GM18507 (cell line): ENCODE data around the gene CDH4.

Experiments
- DNase-seq: peaks from one replicate; pipeline ENCODE4 v3.0.0; 2011; ENCODE audit warnings: low read depth; ENCODE audit not compliant: insufficient read length; ENCODE audit errors: extremely low spot score
- FAIRE-seq: peaks from 2 replicates; lab custom pipeline; 2011; peaks lifted over from hg19 to GRCh38; lab: Jason Lieb, UNC

The CDH4 gene

DNA sequence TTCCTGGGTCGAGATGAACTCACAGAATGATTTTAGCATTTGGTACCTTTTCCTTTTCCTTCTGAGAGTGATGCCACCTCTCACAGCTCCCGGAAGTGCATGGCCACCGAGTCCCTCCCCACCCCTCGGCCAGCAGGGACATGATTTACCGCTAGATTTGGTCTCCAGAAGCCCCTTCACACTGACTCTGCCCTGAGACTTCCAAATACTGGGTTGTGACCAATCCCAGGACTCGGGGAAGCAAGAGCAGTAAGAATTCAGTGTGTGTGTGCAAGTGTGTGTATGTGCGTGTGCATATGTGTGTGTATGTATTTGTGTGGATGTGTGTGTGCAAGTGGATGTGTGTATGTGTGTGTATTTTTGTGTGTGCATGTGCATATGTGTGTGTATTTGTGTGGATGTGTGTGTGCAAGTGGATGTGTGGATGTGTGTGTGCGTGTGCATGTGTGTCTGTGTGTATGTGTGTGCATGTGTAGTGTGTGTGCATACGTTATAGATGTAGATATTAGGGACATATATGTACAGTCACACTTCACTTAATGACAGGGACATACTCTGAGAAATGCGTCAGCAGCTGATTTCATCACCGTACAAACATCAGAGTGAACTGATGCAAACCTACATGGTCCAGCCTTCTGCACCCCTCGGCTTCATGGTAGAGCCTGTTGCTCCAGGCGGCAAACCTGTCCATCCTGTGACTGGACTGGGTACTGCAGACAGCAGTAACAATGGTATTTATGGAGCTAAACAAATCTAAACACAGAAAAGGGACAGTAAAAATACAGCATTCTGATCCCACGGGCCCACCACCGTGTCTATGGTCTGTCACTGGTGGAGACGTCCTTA is 439.2 kb downstream of the CDH4 start:
- no peak for FAIRE-seq

DNA sequence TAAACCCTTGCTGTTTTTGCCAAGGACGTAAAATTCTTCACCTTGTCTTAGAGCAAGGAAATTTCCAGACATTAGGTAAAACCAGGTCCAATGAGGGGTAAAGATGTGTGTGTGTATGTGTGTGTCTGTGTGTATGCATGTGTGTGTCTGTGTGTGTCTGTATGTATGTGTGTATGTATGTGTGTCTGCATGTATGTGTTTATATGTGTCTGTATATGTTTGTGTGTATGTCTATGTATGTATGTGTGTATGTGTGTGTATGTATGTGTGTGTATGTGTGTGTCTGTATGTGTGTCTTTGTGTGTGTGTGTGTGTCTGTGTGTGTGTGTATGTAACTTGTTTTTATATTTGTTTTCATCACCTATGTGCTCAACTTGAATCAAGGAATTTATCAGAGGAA is 439.9 kb downstream of the CDH4 start:
- DNase-seq (no peak), FAIRE-seq (no peak)

More for the DNA sequence above, 439.2 kb downstream of the CDH4 start:
- DNase-seq, result no peak

DNA sequence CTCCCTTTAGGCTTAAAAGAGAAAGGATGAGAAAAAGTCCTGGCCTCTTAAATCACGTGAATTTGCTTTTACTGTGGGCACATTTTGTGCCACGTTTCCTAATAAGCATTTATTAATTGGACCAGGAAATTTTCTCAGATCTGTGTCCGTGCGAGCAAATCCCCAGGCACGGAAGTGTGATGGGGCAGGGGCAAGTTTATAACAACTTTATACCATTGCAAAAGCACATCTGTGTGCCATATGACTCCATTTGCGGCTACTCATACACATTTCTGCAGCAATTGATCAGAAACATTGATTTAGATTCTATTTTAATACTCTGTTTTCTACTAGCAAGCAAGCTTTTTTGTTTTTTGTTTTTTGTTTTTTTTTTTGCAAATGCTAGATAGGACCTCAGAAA is 440.4 kb downstream of the CDH4 start:
- DNase-seq (no peak), FAIRE-seq (no peak)

DNA sequence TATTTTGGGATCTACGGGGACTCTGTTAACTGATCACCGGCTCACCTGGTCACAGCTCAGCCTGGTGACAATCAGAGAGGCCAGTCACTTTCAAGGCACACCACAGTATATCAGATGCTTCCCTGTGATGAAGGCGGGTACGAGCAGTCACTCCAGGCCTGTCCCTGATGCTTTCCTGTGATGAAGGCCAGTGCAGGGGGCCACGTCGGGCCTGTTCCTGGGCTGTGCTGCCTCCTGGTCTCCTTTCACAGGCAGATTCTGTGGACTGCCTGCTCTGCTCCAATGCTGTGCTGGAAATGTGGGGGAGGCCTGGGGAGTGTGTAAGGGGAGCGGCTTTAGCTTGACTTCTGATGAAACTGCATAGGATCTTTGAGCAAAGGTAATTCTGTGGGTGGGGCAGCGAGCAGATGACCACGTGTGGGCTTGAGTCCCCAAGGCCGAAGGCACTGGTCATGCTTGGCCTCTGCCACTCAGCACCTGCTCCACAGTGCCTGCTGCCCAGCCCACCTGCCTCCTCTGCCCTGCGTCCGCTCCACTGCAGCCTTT is 441.1 kb downstream of the CDH4 start:
- FAIRE-seq (no peak), DNase-seq (no peak)

DNA sequence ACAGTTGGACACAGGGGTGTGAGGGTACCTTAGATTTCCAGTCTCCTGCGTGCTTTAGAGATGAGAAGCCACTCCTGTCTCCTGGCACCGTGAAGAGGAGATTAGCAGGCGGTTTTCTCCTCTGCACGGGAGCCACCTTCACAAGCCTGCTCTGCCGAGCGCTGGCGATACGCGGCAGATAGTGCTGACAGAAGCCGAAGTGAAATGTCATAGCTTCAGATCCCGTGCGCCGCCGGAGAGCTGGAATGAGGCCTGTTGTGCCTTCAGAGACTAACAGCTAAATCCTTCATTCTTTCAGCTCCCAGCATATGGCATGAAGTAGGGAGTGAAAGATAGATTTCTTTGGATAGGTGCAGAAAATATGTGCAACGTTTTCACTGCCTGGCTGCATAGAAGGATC is 442.6 kb downstream of the CDH4 start:
- FAIRE-seq, result no peak
- DNase-seq, result no peak

DNA sequence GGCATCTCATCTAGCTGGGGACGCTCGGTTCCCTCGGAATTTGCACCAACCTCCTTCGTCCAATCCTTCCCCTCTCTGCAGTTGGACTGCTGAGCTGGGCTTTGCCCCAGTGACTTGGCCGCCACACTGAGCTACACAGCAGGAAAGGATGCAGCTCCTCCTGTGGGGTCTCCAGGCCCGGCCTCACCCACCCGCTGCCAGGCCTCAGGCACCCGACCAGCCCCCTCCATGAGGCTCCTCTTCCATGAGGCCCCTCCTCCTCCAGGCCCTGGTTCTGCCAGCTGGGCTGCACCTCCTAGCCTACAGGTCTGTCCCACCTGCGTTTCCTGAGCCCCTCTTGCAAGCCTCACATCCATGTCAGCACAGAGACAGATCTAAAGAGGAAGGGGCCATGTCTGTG is 443.7 kb downstream of the CDH4 start:
- DNase-seq, result no peak
- no peak for FAIRE-seq

DNA sequence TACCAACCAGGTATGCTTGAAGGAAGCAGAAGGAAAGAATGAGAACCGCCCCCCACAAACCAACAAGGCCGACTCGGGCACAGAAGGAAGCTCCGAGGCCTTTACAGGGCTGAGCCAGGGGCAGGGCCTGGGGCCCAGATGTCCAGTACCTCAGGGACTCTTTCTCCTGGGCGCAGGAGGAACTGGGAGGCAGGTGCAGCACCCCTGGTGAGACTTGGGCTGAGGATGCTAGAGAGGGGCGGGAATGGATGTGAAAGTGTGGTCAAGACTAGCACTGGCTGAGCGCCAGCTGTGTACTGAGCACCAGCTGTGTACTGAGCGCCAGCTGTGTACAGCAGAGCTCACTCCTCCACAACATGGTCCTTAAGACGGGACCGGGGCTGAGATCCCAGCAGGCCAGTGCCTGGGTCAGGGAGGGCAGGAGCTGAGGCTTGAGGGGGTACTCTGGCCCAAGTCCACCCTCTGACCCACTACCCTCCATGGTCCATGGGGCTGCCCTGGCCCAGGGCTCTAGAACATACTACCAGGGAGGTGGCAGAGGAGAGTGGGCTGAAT is 444.2 kb downstream of the CDH4 start:
- FAIRE-seq, result no peak

DNA sequence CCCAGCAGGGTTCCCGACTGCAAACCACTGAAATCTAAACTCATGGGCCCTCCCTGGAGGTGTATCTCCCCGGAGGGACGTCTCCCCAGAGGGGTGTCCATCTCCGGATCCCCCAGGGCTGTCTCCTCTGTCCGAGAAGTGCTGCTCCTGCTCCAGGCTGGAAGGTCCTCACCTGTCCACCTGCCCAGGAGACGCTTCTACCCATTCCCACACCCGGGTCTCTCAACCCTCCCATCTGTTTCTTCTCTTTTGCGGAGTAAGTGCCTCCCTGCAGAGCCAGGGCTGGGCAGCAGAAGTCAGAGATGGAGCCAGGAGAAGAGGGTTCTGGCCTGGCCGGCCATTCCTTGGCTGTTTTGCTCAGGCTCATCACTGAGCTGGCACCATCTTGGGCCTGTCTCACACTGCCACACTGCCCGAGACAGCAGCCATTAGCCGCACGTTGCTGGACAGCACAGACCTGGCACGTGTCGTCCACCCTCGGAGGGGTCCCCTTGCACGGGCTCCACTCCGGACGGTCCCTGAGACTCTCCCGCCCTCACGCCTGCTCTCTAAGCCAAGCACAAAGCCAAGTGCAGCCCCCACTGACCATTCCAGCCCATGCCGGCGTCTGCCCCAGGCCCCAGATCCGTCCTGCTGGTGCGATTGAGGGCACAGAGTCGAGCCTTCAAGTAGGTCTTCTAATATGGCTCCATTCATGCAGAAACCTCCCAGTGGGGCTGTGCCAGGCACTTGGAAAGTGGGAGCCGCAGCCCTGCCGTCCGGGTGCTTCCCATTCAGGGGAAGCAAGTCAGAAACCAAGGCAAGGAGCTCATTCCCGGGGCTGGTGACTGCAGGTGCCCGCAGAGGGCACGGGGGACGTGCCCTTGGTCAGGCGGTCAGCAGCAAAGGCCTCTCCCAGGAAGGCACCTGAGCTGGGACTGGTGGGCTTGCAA is 445.9 kb downstream of the CDH4 start:
- DNase-seq (no peak), FAIRE-seq (no peak)

More for the DNA sequence above, 444.2 kb downstream of the CDH4 start:
- no peak for DNase-seq

DNA sequence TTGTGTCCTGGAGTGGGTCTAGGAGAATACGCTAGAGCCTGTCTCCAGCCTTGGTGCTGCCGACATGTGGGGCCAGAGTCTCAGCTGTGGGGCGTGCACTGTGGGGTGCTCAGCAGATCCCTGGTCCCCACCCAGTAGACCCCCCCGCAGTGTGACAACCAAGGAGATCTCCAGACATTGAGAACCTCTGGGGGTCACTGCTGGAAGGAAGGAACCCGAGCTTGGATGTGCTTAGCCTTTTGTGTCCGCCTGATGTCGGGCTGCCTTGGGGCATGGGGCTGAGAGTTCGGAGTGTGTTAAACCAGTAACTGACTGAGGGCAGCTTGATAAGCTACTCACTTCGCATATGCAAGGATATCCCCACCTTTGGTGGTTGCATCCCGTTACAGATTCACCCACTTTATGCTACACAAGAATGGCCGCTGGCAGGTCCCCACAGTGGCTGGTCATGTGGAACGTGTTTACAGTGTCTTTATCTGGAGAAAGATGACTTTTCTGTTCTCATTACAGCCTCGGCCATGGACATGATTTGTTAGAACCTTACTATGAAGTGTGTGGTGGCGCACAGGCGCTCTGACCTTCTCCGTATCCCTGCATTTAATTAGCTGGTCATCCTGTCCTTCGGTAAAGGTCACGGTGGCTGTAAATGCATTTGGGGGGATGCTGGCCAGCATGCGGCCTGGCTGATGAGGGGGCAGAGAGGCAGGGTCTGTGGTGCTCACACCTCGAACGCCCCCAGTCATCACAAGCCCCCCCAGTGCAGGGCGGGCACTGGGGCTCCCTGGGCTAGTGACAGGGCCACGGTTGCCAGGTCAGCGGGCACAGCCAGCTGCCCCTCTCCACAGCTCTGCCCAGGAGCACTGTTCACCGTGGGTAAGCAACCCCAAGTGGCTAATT is 446.8 kb downstream of the CDH4 start:
- FAIRE-seq (no peak), DNase-seq (no peak)

DNA sequence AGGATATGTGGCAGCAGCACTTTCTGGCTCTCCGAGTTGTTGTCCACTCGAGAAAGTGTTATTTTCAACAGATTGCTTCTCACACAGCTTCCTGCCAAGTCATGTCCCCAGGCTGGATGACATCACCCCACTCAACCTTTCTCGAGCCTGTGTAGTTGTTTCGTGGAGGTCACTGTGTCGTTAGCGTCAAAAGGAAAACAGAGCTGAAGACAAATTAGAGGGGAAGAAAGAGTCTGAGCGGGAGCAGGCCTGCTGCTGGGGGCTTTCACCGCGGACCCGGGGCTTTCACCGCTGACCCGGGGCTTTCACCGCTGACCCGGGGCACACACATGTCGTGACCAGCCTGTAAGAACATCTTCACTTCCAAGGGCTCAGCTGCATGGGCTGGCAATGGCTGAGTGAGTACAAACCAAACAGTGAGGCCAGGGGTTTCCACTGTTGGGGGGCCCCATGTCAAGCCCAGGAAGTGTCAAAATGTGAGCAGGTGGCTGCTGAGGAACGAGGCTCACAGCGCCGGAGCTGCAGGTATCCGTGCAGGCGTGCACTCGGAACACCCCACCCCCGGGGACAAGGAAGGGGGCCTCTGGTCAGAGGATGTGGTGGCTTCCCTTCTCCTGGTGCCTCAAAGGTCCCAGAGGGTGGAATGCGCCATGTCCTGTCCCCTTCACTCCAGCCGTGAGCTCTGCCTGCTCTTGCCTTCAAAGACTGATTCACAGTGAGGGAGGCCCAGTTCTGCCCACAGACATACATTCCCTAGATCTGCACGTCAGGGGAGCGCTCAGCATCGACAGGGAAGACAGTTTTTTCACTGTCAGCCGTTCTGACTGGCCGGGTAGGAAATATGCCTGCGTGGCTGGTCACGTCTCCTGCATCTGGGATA is 447.7 kb downstream of the CDH4 start:
- no peak for FAIRE-seq
- DNase-seq, result no peak

DNA sequence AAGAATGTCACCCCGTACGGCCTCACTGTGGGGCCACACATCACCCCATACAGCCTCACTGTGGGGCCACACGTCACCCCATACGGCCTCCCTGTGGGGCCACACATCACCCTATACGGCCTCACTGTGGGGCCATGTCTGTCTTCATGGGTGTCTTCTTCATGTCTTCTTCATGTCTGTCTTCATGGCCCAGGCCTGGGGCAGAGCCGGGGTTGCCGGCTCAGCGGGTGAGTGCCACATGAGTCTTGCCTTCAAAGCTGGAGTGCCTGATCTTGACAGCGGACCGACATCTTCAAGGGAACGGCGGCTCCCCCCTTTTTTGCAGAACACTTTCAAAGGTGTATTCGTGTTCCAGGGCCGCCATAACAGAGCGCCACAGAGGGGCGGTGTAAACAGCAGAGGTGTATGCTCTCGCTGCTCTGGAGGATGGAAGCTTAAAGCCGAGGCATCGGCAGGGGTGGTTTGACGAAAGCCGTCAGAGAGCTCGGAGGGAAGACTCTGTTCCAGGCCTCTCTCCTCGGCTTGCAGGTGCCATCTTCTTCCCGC is 448.6 kb downstream of the CDH4 start:
- FAIRE-seq, result no peak
- no peak for DNase-seq

DNA sequence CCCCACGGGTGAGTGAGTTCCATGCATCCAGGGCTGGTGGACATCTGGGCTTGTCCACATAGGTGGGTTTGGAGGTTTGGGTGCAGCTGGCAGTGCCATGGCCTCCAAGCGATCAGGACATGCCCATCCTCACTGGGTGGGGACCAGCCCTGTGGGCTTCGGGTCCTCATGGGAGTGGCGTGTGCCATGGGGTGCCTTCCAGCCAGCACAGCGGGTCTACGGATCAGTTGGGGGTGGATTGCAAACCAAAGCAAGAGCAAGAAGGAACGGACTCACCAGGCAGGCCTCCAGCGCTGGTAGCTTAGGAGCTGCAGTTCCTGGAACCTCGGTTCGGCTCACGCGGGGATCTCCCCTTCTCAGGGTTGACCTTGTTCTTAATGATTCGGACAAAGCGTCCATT is 449.3 kb downstream of the CDH4 start:
- FAIRE-seq (no peak), DNase-seq (no peak)

DNA sequence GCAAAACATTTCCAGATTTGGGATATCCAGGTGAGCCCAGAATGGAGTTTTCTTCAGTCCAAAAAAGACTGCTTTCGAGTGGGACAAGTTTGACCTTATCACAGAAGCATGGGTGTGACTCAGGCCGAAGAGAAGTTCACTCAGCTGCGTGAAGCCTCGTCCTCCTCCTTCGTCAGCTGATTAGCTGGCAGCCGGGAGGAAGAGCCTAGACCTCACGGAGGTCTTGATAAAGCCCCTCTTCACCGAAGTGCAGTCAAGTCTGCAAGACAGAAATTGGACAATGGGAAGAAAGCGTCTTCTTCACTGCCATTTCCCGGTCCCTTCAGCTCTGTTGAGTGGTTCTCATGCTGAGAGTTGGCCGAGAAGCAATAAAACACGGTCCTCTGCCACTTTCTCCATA is 449.7 kb downstream of the CDH4 start:
- DNase-seq (no peak), FAIRE-seq (no peak)

DNA sequence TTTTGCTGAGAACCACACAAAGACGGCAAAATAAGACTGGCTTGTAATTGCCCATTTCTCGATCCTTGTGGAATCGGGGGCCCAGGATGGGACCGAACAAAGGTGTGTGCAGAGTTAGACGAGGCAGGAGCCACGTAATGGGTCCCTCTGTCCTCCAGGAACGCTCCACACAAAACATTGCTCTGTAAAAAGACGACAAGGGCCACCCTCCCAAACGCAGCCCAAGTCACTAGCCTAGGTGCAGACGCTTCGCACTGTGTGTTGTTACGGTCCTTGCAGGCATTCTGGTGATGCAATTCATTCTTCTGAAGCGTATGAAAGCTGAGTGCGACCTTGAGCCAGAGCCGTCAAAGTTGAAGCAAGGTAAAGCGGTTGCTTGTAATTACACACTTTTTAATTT is 450.2 kb downstream of the CDH4 start:
- no peak for FAIRE-seq
- DNase-seq, result no peak

DNA sequence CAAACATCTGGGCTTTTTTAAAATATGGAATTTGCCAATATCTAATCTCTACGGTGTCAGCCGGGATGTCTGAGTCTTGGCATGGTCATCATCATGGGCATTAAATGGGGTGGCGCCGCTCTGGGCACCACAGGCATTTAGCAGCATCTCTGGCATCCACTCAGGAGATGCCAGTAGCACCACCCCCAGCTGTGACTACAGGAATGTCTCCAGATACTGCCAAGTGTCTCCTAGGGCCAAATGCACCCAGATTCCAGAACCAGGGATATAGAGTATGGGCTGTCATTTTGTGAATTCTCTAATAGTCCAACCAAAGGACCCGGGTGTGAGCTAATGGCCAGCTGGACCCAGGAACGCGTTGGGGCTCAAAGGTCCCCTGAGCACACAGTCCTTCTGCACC is 452.6 kb downstream of the CDH4 start:
- no peak for FAIRE-seq

DNA sequence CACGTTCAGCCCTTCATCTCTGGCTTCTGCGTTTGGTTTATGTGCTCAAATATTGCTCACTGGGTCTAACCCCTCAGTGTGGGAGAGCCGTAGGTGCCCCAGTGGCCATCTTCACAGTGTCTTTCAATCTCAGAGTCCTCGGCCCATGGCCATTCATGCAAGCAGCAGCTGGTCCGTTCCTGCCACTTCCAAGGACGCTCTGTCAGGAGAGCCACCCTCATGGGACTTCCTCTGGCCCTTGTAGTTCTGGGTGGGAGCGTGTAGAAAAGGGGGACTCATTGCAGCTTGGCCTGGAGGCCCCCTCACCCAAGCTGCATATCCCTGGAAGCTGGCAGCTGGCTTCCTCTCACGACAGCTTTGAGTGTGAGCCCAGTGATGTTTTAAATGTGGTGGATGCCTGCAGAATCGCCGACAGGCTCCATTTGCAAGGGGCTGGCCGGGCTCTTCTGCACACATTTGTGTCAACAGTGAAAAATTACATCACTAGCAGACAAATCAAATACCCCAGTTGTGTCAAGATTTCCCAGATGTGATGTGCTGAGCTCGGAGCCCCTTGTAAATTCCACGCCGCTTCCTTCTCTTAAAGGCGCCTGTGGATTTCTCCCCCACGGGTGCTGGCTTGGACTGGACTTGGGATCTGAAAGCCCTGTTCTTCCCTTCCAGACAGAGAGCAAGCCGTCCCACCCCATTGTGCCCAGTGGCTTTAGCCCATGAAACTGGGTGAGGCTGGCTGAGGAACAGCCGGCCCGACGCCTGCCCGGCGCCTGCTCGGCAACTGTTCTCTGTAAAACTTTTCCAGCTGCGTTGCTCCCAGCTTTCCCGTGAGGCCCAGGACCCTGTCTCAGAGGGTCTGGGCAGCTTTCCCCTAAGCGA is 453.6 kb downstream of the CDH4 start:
- FAIRE-seq (no peak), DNase-seq (no peak)

More for the DNA sequence above, 452.6 kb downstream of the CDH4 start:
- no peak for DNase-seq
